GM18505 (cell line): Measurements from ENCODE around the gene LLPH.

Experiments
- ATAC-seq: cut with Tn5 transposase; IDR thresholded peaks from one replicate; pipeline ENCODE4 v1.9.1; 2021; ENCODE audit not compliant: unreplicated experiment
- POLR2A ChIP-seq: IDR thresholded peaks from 4 replicates; pipeline ENCODE4 v1.6.1; 2011; ENCODE audit warnings: borderline replicate concordance; ENCODE audit not compliant: insufficient read depth, insufficient read length; ENCODE audit errors: extremely low read depth

Gene LLPH

DNA sequence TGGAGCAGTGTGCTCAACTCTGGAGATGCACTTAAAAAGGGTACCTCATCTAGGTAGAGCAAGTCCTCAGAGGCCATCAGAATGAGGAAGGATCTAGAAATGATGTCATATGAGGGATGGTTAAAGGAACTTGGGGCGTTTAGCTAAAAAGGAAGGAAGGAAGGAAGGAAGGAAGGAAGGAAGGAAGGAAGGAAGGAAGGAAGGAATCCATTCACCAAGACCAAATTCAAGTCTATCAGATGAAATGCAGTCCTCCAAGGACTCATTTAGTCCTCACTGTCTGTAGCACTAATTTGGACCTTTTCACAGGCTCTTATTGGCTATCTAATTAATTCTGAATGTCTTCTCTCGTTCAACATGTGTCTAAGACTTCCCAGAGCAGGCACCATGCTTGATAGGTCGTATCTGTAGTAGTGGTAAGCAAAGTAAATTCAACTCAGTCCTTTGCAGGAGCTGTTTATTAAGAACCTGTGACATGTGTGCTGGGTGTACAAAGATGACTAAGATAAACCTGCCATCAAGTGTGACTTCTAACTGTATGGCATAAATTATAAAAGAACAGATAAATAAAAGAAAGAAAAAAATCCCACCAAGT lies 63.5 kb downstream of the LLPH start:
- no peak for ATAC-seq
- no peak for TF ChIP-seq POLR2A
